ENCODE results near the gene MAGI2.

- TF ChIP-seq CTCF (IDR thresholded peaks at IDR 0.05; ENCODE audit: low read depth, low read length, poor library complexity, severe bottlenecking) (no peak), EZH2phosphoT487 (IDR thresholded peaks at IDR 0.05; ENCODE audit: borderline replicate concordance, low read length) (no peak)
Measured at GRCh38 chr7:78528964-78529363, 924.5 kb downstream of the MAGI2 start.
